ENCODE results near the gene SLC22A13.

GRCh38 chr3:38265604-38266307 is at the start of gene SLC22A13:
- TF ChIP-seq CTCF (IDR thresholded peaks at IDR 0.05; ENCODE audit: borderline replicate concordance, extremely low read depth, low read length, poor library complexity, severe bottlenecking) = no peak
- no peak for TF ChIP-seq EZH2 (IDR thresholded peaks at IDR 0.05; ENCODE audit: borderline replicate concordance, low read depth, low read length, severe bottlenecking)

All from DND-41 (cell line).